Myocyte (in vitro differentiated cells): ENCODE measurements around the gene SEC11C. TPM values are rescaled to one million over a fixed set of nuclear protein-coding genes. Genes with fewer than 3 reads are reported as not detected.

Experiments
- total RNA-seq: library from RNA; depleted of rRNA; stranded (reverse); fragments of >200 nt; gene quantifications from 2 replicates; pipeline ENCODE4 v1.2.3, GENCODE V29; 2014

The SEC11C gene
- total RNA-seq, 1 donor from 2014 or later, result 24.3 TPM

Other genes with a start within 250 kb of the SEC11C start
- gene GRP, start 80.3 kb downstream of the SEC11C start, total RNA-seq, result not detected in 2 replicates
- gene RAX, start 133.6 kb downstream of the SEC11C start, total RNA-seq, result not detected in 2 replicates
- gene CPLX4, start 178.8 kb downstream of the SEC11C start, total RNA-seq, result not detected in 2 replicates
- gene LMAN1, start 219.4 kb downstream of the SEC11C start, total RNA-seq, result 136 and 180 TPM in 2 replicates